GM18519 (cell line): ENCODE measurements around the gene RANBP17.

ENCODE experiments used
- ATAC-seq: cut with Tn5 transposase; IDR thresholded peaks from one replicate; pipeline ENCODE4 v1.9.1; 2021; ENCODE audit warnings: mild to moderate bottlenecking, moderate library complexity; ENCODE audit not compliant: unreplicated experiment, low FRiP score

Gene RANBP17

DNA sequence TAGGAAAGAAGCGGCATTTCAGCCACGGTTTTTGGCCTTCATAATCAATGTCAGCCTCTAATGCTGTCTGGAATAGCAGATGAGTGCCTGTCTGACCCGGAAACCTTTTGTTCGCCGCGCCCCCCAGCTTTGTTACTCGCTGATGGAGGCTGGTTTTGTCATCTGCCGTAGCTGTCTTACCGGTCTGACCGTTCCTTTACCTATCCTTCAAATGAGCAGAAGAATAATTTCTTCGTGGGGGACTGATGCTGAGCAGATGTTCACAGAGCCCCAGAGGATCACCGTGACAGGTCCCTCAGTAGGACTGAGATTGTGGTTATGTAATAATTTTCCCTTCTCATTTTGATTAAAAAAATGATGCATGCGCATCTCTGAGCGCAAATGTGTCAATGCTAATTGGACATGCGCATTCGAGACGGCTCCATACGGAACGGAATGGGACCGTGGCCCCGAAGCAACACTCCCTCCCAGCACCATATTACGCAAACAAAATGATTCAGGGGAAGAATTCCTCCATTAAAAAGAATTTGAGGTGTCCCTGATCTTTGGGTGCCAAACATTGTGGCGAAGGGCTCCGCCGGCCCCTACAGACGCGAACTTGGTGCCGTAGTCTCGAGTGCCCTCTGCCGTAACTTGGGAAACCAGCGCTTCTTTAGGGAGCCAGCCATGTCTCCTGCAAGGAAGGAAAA is 474.8 kb downstream of the RANBP17 start:
- ATAC-seq, result no peak

DNA sequence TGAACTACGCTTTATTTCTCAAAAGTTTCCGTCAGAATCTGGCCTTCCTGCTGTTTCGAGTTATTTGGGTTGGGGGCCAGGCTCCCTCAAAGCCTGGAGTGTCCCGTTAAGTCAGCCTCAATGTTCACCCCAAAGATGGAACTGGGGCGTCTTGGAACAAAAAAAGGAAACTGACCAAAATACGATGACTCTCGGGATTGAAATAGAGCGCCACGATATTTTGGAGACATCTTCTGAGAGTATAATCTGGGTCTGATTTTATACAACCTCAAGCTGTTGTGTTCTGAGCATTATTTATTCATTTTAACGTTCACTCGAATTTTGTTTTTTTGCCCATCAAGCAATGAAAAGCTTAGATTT is 475.4 kb downstream of the RANBP17 start:
- no peak for ATAC-seq

DNA sequence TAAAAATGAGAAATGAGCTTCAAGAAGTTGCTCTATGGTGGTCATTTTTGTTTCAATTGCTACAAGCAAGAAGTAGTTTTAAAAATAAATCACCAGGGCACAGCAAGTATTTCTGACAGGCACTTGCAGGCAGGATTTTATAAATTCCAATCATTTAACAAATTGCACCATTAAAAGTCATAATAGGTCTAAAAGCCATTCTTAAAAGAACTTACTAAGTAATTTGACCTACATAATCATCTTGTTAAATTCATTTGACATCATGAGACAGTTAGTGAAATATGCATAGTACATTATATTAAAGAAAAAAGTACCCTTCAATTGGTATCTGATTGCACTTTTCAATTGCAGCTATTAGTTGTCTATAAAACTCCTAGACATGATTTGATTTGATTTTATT is 478.2 kb downstream of the RANBP17 start:
- no peak for ATAC-seq

DNA sequence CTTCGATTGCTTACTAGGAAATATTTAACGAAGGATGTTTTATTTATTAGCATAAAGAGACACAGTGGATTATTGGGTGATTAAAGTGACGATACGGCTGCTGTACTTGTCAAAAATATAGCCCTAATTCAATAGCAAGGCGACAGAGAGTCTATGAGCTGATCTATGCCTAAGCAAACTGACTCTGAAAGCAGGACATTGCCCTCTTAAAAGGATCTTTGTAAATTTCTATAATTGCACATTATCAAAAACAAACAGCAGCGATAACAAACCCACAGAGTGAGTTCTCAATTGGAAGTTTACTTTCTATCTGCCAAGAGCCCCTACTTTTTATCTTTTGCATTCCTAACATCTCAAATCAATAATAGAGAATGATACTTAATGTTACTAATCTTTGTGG is 478.7 kb downstream of the RANBP17 start:
- ATAC-seq, result no peak

DNA sequence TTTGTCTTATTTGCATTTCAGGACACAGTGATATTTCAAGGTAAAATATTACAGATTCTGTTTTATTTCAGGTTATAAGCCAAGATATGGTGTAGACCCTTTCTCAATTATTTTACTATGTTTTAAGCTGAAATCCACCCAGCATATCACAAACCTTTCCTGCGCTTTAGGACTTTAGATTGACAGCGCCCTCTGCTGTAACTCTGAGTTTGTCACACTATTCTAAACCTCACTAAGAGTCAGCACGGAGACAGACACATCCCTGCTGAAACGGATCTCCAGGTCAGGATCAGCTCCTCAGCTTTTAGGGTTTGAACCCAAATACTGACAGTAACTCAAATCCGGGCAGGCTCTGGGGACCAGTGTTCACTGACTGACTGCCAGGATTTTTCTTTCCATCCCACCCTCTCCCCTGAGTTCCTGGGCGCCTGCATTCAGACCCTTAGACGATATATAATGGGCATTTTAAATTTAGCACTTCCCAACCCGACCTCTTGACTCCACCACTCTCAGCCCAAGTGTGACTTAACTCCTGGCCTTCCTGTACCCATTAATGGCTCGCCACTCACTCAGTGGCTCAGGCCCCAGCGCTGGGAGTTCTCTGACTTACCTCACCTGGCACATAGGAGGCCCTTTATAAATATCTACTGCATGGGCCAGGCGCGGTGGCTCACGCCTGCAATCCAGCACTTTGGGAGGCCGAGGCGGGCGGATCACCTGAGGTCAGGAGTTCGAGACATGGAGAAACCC is 480.7 kb downstream of the RANBP17 start:
- no peak for ATAC-seq

DNA sequence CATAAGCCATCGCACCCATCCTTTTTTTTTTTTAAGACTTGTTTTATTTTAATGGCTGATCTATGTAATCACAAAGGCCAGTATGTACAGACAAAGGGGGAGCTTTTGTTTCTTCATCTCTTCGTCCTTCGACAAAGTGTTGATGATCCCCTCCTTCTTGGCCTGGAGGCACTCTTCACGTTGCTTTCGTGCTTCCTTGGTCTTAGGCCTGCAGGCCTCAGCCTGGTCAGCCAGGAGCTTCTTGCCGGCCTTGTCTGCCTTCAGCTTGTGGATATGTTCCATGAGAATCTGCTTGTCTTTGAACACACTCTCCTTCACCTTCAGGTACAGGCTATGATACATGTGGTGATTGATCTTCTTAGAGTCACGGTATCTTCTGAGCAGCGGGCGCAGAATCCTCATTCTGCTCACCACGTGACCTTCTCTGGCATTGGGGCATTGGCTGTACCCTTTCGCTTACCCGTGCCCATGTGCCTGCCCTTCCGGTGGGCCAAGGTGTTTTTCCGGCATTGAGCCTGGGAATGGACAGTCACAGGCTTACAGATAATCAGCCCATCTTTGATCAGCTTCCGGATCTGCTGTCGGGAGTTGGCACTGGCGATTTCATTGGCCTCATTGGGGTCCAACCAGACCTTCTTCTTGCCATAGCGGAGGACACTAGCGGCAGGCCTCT is 483.3 kb downstream of the RANBP17 start:
- ATAC-seq, result no peak
